HG02981 (cell line): ENCODE results near the gene SLCO3A1.

Source experiments
- ATAC-seq: cut with Tn5 transposase; IDR thresholded peaks from one replicate; pipeline ENCODE4 v1.9.1; 2021; ENCODE audit warnings: mild to moderate bottlenecking, moderate library complexity; ENCODE audit not compliant: unreplicated experiment

SLCO3A1 gene

DNA sequence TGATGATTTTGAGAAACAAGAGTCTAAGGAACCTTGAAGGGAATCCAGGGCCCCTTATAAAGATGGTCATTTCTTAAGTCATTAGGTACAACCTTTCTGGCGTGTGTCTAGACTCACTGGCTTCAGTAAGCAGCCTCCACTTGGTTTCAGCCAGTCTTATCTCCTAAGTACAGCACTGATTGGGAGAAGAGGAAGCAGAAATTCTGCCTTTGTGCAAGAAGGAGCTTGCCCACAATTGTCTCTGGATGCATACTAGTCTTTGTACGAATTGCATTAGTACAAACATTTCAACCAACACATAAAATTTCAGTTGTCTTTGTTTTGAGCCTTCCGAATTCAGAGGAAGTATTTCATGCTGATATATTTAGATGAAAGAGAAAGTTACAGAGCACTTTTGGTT lies 139.4 kb downstream of the SLCO3A1 start:
- no peak for ATAC-seq

DNA sequence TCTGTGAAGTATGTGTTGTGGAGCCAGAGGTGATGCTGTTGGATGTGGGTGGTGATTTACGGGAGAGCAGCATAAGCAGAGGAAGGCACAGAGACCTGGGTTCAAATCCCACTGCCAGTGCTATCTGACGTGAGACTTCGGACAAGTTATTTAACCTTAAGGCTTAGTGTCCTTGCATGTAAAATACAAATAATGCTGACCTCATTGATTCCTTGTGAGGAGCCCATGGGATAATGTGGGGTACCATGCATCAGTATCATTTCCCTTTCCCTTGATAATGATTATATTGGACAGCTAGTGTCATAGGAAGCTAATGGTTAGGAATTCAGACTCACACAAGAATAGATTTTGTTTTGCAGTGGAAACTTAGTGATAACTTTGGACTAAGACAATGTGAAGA lies 141.6 kb downstream of the SLCO3A1 start:
- ATAC-seq: no peak

DNA sequence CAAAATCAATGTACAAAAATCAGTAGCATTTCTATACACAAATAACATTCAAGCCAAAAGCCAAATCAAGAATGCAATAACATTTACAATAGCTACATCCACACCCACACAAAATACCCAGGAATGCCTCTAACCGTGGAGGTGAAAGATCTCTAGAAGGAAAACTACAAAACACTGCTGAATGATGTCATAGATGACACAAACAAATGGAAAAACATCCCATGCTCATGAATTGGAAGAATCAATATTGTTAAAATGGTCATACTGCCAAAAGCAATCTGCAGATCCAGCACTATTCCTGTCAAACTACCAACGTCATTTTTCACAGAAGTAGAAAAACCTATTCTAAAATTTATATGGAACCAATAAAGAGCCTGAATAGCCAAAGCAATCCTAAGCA lies 143.7 kb downstream of the SLCO3A1 start:
- no peak for ATAC-seq

DNA sequence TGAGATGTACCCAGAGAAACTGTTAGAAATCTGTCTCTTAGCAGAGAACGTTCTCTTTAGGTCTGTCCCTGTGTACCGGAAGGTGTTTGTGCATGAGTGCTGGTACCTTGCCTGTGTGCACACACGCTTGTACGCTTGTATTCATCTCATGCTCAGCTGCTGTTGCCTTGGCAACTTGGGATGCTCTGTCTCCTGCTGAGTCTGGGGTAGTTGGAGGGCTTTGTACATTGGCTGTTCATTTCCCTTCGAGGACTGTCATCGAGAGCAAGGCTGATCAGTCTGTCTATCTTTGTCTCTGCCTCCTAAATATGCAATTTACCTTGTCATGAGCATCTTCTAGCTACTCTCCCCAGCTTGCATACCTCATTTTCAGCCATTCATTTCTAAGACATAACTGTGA lies 147.2 kb downstream of the SLCO3A1 start:
- ATAC-seq: no peak

DNA sequence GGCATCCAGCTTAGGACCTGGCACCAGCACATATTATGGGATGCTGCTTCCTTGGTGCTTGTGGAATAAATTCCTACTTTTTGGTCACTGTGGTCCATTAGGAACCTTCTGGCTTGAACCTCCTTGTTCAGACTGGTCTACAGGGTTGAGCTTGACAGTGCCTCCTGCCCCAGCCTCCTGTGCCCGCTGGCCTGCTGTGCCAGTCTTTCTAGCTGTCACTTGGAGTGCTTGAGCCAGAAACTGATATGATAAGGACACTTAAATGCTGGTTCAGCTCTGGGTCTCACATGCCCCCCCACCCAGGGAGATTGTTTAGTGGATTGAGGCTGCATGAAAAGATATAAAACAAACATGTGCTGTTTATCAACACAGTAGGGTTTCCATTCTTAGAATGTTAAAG lies 147.8 kb downstream of the SLCO3A1 start:
- ATAC-seq: no peak

DNA sequence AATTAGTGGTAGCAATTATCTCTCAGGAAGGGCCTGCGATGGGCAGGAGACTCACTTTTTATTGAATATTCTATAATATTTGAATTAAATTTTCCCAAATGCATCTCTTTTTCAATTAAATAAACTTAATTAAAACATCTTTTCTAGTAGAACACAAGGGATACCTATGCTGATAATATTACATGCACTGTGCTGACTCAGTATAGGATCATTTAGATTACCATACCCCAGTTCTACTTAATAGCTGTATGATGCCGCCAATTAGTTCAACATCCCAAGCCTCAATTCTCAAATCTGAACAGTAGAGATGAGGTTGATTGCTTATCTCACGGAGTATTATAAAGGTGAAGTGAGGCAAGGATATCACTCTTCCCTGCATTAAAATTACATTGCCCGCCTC lies 149.2 kb downstream of the SLCO3A1 start:
- ATAC-seq: no peak

DNA sequence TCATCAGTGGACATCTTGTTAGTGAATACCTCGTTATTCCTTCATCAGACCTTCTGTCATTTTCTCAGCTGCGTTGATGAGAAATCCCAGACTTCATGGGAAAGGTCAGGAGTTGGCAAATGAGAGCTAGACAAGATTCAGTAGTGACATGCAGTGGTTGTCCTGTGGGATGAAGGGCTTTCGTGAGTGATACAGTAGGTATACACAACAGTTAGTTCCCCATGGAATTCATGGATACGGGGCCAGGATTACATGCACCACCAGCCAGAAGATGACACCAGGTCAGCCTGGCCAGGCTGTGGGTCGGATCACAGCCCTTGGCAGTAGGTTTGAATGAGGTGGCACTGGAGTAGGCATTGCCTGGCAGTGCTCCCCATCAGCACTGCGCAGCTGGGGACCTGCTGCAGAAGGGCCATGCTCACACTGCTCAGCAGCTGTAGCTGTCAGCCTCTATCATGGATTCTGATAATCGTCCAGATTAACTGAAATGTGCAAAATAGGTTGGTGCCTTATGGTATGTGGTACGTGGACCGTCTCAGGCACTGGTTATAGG lies 150.1 kb downstream of the SLCO3A1 start:
- no peak for ATAC-seq

DNA sequence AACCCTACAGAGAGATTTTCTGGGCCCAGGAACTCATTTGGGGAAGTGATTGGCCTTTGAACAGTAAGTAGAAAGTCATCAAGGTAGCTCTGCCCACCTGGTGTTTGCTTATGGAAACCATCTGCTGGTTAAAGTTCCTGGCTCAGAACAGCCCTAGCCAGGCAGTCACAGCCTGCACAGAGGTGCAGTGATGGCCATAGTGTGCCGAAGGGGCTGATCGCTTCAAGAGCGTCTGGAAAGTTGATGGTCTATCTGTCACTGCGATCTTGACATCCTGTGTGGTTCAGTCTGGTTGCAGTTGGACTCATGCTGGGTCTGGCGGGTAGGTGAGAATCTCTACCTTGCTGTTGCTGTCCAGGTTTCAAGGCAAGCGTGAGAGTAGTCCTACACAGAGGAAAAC lies 151.6 kb downstream of the SLCO3A1 start:
- no peak for ATAC-seq

DNA sequence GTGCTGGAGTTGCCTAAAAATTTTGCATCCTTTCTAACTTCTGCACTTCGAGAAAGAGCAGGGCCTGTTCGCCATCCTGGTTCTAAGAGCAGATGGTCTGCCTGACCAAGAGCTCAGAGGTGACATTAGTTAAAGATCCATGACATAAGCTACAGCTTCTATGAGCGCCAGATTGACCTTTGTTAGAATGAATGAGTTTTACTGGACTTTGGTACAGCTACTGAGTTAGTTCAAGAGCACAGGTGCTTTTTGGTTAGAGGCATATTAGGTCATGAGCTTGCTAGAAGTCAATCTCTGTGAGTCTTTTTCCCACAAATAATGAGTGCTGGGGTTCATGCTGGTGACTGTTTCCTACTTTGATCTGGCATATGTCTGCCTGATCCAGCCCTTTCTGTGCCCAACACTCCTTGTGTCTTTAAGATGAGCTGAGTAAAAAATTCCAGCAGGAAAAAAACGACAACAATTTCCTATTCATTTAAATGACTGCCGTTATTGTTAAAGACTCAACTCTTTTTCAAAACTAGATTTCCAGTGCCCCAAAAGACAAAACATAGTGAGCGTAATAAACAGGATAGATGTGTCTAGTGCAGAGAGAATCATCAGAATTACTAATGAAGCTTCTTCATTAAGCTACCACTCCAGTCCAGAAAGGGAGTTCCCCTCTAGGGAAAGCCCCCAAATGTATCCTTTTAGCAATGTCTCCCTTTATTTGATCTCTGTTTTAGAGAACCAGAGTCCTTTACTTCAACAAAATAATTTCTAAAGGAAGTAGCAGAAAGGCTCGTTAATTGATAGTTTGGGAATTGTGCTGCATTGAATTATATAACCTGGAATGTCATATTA lies 152.9 kb downstream of the SLCO3A1 start:
- ATAC-seq: no peak

DNA sequence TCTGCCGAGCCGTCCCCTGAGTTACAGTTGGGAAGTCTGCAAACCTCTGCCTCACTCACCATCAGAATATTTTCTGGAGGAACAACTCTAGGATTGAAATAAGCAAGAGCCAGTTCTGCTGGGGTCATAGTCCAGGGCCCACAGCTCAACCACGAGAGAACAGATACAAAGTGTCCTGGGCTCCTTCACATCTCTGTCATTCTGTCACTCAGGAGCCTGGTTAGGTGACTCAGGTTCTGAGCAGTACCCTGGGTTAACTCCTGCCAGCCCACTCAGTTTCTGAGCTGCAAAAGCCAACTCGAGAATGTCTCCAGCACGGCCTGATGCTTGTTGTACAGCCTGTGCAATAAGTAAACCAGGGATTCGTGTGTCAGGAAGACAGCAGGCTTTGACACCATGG lies 155.7 kb downstream of the SLCO3A1 start:
- ATAC-seq: no peak

DNA sequence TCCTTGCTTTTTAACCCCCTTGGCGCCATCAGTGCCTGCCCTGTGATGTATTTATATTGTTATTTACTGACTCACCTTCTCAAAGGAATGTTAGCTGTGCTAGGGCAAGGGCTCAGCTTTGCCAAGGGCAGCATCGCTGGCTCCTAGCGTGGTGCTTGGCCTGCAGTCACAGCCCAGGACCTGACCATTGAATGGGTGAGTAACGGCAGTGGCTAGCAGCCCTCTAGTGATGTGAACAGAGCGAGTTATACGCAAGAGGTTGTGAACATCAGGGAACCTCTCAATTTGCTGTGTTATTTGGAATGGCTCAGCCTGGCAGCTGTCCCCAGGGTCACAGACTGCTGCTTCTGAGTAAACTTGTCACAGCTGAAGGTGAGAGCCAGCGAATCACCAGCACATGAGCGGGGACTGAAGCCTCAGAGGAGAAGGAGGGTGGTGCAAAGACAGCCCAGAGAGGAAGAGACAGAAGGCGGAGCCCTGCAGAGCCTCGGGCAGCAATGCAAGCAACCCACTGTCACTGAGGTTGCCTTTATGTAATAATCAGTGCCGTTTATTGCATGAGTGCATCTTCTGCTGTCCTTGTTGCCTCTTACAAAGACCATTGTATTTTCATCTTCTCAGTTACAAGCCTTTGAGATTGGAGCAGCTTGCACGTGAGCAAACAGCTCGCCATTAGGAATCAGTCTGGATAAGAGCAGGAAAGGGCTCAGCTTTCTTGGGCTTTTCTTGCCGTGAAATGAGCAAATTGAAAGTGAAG lies 158.3 kb downstream of the SLCO3A1 start:
- ATAC-seq: no peak

DNA sequence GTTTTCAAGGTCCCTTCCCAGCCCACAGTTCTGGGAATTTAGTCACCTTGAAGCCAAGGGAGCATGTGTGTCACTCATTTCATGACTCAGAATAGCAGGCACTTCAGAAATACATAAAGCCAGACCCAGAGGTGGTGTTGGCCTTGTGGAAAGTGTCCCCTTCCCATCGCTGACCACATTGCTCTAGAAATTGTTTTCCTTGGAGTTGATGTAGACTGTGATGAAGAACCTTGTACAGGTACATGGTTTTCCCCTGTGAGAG lies 158.8 kb downstream of the SLCO3A1 start:
- no peak for ATAC-seq

DNA sequence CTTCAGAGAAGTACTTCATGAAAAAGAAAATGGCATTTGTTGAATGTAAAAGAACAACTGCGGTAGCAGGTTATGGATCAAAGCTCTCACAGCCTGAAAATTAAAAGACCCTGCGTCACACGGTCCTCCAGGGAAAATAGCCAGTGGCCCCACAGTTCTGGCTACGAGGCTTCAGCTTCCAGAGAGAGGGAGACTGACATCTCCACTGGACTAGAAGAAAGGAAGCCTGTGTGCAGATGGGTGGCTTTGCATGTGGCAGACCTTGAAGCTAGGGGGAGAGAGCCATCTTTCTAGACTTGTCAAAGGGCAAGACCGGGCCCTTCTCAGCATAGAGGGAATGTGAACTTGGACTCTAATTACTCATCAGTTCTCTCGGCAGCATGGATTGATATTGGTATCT lies 159.4 kb downstream of the SLCO3A1 start:
- ATAC-seq: no peak

DNA sequence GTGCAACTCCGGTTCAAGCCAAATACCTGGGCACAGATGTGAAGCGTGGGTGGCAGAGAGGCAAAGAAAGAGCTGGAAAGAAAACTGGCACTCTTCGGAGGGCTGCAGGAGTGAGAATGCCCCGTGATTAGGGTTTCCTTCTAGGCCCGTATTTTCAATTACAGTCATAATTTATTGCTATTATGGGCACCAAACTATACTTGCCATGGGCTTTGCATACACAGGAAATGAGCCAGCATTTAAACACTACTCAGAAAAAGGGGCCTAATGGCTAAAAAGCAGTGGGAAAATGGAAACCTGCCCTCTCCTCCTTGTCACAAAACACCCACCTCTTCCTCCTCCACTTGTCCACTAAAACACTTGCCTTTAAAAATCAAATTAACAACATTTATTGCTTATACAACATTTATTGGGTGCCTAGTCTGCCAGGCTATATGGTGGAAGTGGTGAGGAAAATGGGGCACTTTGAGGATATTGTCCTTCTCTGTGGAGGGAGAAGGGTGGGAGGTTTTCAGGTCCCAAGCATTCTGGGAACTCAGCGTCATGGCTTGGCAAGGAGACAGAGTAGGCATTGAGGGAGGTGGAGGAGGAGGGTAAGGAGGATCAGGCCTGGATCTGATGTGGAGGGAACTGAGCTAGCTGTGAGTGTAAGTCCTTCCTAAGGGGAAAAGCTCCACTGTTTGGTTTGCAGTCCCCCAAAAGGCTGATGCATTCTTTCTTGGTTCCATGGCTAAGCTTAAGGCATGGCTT lies 160.9 kb downstream of the SLCO3A1 start:
- no peak for ATAC-seq

DNA sequence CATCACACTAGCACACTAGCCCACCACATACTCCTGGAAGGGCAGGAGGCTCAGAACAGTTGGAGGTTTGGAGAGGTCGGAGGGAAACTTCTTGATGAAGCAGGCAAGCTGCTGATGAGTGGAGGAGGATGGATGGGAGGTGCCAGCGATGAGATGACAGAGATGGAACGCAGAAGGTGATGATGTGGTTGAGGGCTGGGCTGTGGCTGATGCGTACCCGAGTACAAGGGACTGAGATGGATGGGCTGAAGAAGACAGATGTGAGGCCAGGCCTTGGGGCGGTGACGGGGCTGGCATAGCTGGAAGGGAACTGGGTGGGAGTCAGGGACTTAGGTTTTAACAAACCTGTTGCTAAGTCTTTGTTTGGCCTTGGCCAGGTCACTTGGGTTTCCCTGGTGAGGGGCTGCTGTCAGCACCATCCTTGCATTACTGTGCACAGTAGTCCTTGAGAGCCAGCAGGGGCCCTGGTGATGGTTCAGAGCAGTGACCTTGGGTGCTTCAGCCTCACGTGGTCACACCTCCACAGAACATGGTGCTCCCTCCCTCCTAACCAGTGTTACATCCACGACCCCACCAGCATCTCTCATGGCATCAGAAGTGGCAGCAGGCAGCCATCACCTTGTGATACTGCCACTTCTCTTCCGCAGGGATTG lies 164.5 kb downstream of the SLCO3A1 start:
- no peak for ATAC-seq

DNA sequence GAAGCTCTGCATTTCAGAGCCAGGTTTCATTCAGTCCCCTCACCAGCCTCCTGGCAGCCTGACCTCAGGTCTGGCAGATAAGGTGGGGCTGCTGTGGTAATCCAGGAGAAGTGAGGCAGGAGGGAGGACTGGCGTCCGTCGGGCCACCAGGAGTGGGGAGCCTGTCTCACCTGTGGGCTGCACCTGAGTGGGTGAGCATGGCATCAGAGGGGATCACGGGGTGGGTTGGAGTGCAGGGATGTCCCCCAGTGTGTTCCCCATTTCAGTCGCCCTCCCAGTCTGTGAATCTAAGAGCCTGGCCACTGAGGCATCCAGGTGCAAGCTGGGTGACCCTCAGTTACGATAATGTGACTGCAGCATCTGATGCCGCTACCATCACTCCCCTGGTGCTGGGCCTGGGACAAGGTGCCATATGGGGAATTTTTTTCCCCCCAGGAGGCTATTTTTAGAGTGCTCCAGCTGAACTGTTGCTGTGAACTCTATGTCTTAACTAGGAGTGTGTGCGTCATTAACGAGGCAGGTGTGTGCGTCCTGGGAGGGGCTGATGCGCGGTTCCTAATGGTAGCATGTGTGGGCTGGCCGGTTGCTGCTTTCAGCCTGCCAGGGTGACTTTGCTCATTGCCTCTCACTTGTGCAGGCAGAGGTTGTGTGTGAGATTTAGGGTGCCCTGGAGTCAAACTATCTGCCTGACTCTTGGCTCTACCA lies 165.2 kb downstream of the SLCO3A1 start:
- ATAC-seq: no peak

DNA sequence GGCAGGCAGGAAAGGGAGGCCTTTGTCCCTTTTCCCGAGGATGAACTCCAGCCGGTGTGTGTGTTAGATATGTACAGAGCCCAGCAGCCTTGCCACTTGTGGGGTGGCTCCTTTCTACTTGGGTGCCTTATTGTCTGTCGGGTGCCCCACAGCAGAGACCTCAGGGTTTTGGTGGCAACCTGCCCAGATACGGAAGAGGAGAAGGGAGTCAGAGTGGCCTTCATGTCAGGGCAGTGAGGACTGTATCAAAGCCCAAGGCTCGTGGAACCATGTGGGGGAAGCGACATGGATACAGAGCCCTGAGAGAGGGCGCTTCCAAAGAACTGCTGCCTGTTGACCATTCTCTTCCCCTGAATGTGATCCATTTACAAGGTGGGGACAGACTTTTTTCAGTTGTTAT lies 166.2 kb downstream of the SLCO3A1 start:
- ATAC-seq: no peak

DNA sequence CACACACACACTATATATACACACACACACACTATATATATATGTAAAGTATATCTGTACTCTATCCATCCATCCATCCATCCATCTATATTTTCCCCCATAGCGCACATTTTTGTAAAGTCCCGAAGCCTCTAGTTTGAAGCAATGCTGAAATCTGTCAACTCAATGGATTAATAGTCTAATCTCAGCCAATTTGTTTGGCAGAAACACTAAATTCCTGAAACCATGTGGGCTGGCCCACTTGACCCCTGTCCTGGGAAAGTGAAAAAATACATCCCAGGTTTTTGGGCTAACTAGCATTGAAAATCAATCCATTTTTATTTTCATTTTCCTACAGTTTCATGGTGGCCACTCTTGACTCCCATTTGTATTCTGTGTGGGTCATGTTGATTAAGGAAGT lies 166.7 kb downstream of the SLCO3A1 start:
- no peak for ATAC-seq

DNA sequence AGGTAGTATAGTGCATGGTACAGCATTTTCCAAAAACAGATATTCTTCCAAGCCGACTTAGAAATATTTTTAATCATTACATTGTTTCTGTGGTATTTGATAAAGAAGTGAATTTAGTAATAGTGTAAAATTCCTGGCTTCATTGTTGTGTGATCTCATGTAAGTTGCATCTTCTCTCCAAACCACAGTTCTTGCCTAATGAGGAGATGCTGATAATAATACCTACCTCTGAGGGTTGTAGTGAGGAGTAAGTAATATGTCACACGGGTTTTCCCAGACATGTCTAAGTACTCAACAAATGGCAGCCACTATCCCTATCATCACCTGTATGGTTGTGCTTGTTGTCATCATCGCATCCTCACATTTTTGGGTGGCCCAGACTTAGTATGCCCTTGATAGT lies 167.3 kb downstream of the SLCO3A1 start:
- no peak for ATAC-seq

DNA sequence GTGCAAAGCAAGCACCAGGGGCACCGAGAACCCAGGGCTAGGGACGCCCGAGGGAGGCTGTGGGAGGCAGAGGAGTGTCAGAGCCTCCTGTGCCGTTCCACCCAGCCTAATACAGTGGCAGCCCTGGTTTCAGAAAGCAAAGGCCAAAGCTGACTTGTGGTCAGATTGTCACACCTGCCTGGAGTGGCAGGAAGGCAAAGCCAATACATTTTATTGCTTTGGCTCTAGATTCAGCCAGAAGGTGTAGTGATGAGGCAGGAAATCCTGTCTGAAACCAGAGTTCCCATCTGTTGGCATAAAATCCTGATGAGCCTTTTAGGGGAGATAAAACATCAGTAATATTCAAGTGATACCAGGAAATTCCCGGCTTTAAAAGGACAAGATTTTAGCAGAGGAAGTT lies 168.3 kb downstream of the SLCO3A1 start:
- no peak for ATAC-seq

DNA sequence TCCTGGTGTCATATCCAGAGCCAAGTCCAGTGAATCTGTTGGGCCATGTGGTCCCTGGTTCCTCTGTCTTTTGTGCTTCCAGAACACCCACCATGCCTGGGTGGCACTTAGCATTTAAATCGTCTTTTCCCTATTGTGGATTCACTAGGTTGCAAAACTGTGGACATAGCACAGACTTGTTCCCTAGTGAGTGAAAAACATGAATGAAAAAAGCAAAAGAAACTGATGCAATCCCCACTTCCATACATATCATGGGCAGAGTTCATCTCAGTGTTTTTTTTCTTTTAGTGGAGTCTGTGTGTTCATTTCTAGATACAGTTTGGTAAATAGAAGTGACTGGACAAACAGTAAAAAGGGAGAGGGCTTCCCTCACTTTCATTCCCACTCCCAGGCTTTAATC lies 170.5 kb downstream of the SLCO3A1 start:
- ATAC-seq: no peak
